ENCODE results near the gene GBGT1. TPM values are rescaled to one million over a fixed set of nuclear protein-coding genes. Genes with fewer than 3 reads are reported as not detected.

Gene GBGT1
- total RNA-seq, 1 experiment from 2014 or later, result 0.14 TPM

- Histone ChIP-seq H3K4me3 (ENCODE audit: low read depth, low read length) (no peak overlapping the region), H3K9me3 (no peaks in the 10 kb centered on the region), H3K4me1 (peaks cover 12% of the 10 kb centered on the region), H3K27me3 (replicated peaks; ENCODE audit: control insufficient read depth, insufficient read depth, low read length) (no peaks in the 10 kb centered on the region), H3K36me3 (ENCODE audit: control insufficient read depth, insufficient read depth, low read length) (no peaks in the 10 kb centered on the region)
- DNase-seq, result no peak
- Mint-ChIP-seq H3K36me3 (ENCODE audit: insufficient read depth, unreplicated experiment) (peaks cover 26% of the 10 kb centered on the region), H3K9me3 (ENCODE audit: unreplicated experiment) (no peaks in the 10 kb centered on the region), H3K4me1 (ENCODE audit: low read depth, unreplicated experiment) (no peaks in the 10 kb centered on the region), H3K4me3 (ENCODE audit: unreplicated experiment) (no peak overlapping the region), H3K27me3 (ENCODE audit: insufficient read depth, unreplicated experiment) (no peaks in the 10 kb centered on the region), H3K27ac (ENCODE audit: unreplicated experiment) (no peak overlapping the region)
- ChIA-PET POLR2A (no interaction called here), CTCF (interaction anchor here (0.8 kb wide), 1 partner anchor 35 kb away, joined by 3 read pairs; no protein-coding TSS in a partner anchor)
- BruUV-seq (replicated peaks), result no TSS peak
- no peak for TF ChIP-seq CTCF (IDR thresholded peaks at IDR 0.05; ENCODE audit: insufficient read depth in 1 of 2, low read depth in 1 of 2, low read length in 1 of 2, severe bottlenecking in 1 of 2, unreplicated experiment in 1 of 2)
- intact Hi-C loops (cut with micrococcal nuclease; ENCODE audit: unreplicated experiment), result no loop called here
These were observed 48.7 kb downstream of the GBGT1 start for GRCh38 chr9:133114886-133115603.

- no peak for TF ChIP-seq CTCF (IDR thresholded peaks at IDR 0.05; ENCODE audit: insufficient read depth in 1 of 2, low read depth in 1 of 2, low read length in 1 of 2, severe bottlenecking in 1 of 2, unreplicated experiment in 1 of 2)
- Mint-ChIP-seq H3K4me1 (ENCODE audit: low read depth, unreplicated experiment) (no peaks in the 10 kb centered on the region), H3K9me3 (ENCODE audit: unreplicated experiment) (no peaks in the 10 kb centered on the region), H3K27ac (ENCODE audit: unreplicated experiment) (no peak overlapping the region), H3K4me3 (ENCODE audit: unreplicated experiment) (no peak overlapping the region), H3K27me3 (ENCODE audit: insufficient read depth, unreplicated experiment) (no peaks in the 10 kb centered on the region), H3K36me3 (ENCODE audit: insufficient read depth, unreplicated experiment) (peaks cover 28% of the 10 kb centered on the region)
- no peaks in the 10 kb centered on the region for H3K36me3 ChIP-seq (ENCODE audit: control insufficient read depth, insufficient read depth, low read length)
- CTCF ChIA-PET, result interaction anchor here (1.7 kb wide), 1 partner anchor 30 kb away, joined by 8 read pairs; no protein-coding TSS in a partner anchor
- no peak overlapping the region for H3K4me3 ChIP-seq (ENCODE audit: low read depth, low read length)
- H3K4me1 ChIP-seq, result peaks cover 3% of the 10 kb centered on the region
- H3K27me3 ChIP-seq (replicated peaks; ENCODE audit: control insufficient read depth, insufficient read depth, low read length), result no peaks in the 10 kb centered on the region
- no peaks in the 10 kb centered on the region for H3K9me3 ChIP-seq
- BruUV-seq (replicated peaks), result no TSS peak
- DNase-seq, result peak in 1 of 2 experiments; percentile 66
- intact Hi-C loops (cut with micrococcal nuclease; ENCODE audit: unreplicated experiment), result no loop called here
- POLR2A ChIA-PET, result no interaction called here
These were observed 49.5 kb downstream of the GBGT1 start for GRCh38 chr9:133113949-133114885.

GRCh38 chr9:133113163-133113948 lies 50.4 kb downstream of the GBGT1 start:
- Histone ChIP-seq H3K4me3 (ENCODE audit: low read depth, low read length) (no peak overlapping the region), H3K9me3 (no peaks in the 10 kb centered on the region), H3K27me3 (replicated peaks; ENCODE audit: control insufficient read depth, insufficient read depth, low read length) (no peaks in the 10 kb centered on the region), H3K36me3 (ENCODE audit: control insufficient read depth, insufficient read depth, low read length) (no peaks in the 10 kb centered on the region; the same call in 1 of the 2 replicates), H3K4me1 (peaks cover 3% of the 10 kb centered on the region; the same call in 1 of the 2 replicates)
- no TSS peak for BruUV-seq (replicated peaks)
- peaks cover 28% of the 10 kb centered on the region for H3K36me3 Mint-ChIP-seq (ENCODE audit: insufficient read depth, unreplicated experiment)
- no peak for DNase-seq
- no peak for TF ChIP-seq CTCF (IDR thresholded peaks at IDR 0.05; ENCODE audit: insufficient read depth in 1 of 2, low read depth in 1 of 2, low read length in 1 of 2, severe bottlenecking in 1 of 2, unreplicated experiment in 1 of 2)
- no peaks in the 10 kb centered on the region for H3K9me3 Mint-ChIP-seq (ENCODE audit: unreplicated experiment)
- no peak overlapping the region for H3K27ac Mint-ChIP-seq (ENCODE audit: unreplicated experiment)
- ChIA-PET CTCF (interaction anchor here (1.7 kb wide), 1 partner anchor 31 kb away, joined by 8 read pairs; no protein-coding TSS in a partner anchor), POLR2A (no interaction called here)
- H3K27me3 Mint-ChIP-seq (ENCODE audit: insufficient read depth, unreplicated experiment), result no peaks in the 10 kb centered on the region
- no peak overlapping the region for H3K4me3 Mint-ChIP-seq (ENCODE audit: unreplicated experiment)
- intact Hi-C loops (cut with micrococcal nuclease; ENCODE audit: unreplicated experiment), result no loop called here
- no peaks in the 10 kb centered on the region for H3K4me1 Mint-ChIP-seq (ENCODE audit: low read depth, unreplicated experiment)
